GM10266 (cell line): ENCODE data around the gene NLGN1.

ENCODE experiments used
- DNase-seq: peaks from one replicate; pipeline ENCODE4 v3.0.0; 2012; ENCODE audit errors: extremely low spot score
- TF ChIP-seq, protein P1 (sequence below): IDR thresholded peaks from 2 replicates; pipeline ENCODE4 v1.5.1; 2012; ENCODE audit warnings: mild to moderate bottlenecking, low read depth; ENCODE audit not compliant: control insufficient read depth, insufficient read depth; ENCODE audit errors: missing control alignments

The NLGN1 gene

GRCh38 chr3:173870976-173871375 lies 473.4 kb downstream of the NLGN1 start:
- no peak for DNase-seq

DNA sequence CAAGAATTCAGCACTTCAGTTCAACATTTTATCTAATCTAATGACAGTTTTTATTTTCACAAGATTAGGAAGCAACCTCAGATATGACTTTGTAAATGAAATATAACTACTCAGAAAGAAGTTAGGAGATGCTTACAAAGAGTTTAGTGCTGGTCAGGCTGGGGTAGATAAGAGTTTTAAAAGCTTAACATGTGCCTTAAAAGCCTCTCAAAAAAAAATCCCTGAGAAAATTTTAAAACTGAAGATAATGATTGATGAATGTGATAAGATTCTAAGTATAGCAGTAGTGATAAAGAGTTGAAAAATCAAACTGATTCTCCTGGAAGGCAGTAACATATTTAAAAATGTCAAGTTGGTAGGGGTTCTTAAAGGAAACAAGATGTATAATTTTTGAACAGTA lies 478.2 kb downstream of the NLGN1 start:
- no peak for DNase-seq
- TF ChIP-seq, protein P1, sequence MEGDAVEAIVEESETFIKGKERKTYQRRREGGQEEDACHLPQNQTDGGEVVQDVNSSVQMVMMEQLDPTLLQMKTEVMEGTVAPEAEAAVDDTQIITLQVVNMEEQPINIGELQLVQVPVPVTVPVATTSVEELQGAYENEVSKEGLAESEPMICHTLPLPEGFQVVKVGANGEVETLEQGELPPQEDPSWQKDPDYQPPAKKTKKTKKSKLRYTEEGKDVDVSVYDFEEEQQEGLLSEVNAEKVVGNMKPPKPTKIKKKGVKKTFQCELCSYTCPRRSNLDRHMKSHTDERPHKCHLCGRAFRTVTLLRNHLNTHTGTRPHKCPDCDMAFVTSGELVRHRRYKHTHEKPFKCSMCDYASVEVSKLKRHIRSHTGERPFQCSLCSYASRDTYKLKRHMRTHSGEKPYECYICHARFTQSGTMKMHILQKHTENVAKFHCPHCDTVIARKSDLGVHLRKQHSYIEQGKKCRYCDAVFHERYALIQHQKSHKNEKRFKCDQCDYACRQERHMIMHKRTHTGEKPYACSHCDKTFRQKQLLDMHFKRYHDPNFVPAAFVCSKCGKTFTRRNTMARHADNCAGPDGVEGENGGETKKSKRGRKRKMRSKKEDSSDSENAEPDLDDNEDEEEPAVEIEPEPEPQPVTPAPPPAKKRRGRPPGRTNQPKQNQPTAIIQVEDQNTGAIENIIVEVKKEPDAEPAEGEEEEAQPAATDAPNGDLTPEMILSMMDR: no peak

More at GRCh38 chr3:173870976-173871375, 473.4 kb downstream of the NLGN1 start:
- TF ChIP-seq, protein P1: no peak

DNA sequence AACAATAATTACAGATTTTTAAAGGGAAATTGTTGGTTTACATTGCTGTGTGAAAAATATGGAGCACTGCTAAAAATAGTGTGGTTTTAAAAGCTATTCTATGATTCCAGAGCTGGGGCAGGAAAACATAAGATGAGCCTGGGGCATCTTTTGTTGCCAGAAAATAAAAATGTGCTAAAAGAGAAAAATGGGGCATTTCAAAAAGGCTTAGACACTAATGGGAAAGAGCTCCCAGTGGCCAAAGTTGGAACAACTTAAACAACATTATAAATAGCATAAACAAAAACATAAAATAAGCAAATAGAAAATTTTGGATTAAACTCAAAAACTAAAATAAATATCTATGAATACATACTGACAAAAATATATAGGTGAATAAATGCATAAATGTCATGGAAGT lies 478.9 kb downstream of the NLGN1 start:
- TF ChIP-seq, protein P1: no peak
- no peak for DNase-seq

DNA sequence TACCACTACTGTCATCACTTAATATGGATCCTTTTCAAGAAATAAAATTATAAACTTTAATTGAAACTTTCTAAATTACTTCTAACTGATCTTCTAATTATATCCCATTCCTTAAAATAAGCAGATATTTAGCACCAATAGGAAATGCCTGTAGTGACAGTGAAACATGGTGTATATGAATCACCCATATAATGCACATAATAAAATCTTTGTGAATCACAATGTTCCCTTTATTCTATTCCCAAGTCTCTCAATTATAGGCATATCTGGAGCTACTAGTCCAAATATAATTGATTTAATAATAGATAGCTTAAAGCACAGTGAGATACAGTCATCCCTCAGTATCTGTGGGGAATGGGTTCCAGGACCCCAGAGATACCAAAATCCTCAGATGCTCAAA lies 490.3 kb downstream of the NLGN1 start:
- TF ChIP-seq, protein P1: no peak
- DNase-seq: no peak

- TF ChIP-seq, protein P1: no peak
- DNase-seq: no peak
Measured at GRCh38 chr3:173889596-173889995, 492.1 kb downstream of the NLGN1 start.

DNA sequence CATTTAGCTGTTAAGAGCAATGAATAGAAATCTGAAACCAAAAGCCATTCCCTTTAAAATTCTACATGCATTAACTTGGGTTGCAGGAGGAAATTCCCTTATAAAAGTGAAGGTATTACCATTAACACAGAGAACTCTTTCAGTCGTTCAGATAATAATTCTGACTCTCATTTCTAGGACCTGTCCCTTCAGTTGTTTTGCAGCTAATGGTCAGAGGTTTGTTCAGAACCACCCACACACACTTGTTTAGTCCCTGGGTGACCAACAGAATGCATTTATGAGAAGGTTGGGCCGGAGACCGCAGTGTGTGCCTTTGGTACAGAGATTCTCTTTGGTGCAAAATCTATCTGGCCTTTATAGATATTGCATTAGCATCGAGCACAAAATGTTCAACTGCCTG lies 492.5 kb downstream of the NLGN1 start:
- no peak for DNase-seq

GRCh38 chr3:173891272-173892100 lies 493.9 kb downstream of the NLGN1 start:
- DNase-seq: no peak

More for the DNA sequence above, 492.5 kb downstream of the NLGN1 start:
- TF ChIP-seq, protein P1: no peak

More at GRCh38 chr3:173891272-173892100, 493.9 kb downstream of the NLGN1 start:
- TF ChIP-seq, protein P1: no peak
